RKO (cell line): Measurements from ENCODE around the gene HMCN2.
"Not testable (repeated sequence)": the region's sequence is repeated elsewhere in the genome, so short reads cannot be mapped to it uniquely, and the experiment has no call there.

Source experiments
- DNase-seq: peaks from one replicate; pipeline ENCODE4 v3.0.0-alpha.2; 2016; ENCODE audit warnings: low spot score

Gene HMCN2

GRCh38 chr9:130391866-130392265 lies 126.3 kb downstream of the HMCN2 start:
- no peak for DNase-seq

- no peak for DNase-seq
Observed at GRCh38 chr9:130393681-130394071, 128.1 kb downstream of the HMCN2 start.

GRCh38 chr9:130394320-130394719 lies 128.8 kb downstream of the HMCN2 start:
- DNase-seq = no peak

GRCh38 chr9:130394814-130395470 lies 129.4 kb downstream of the HMCN2 start:
- DNase-seq = no peak

- no peak for DNase-seq
Observed at GRCh38 chr9:130395810-130396435, 130.4 kb downstream of the HMCN2 start.

GRCh38 chr9:130396581-130396980 lies 131.0 kb downstream of the HMCN2 start:
- DNase-seq = no peak

GRCh38 chr9:130398487-130399240 lies 133.1 kb downstream of the HMCN2 start:
- no peak for DNase-seq

GRCh38 chr9:130399768-130400167 lies 134.2 kb downstream of the HMCN2 start:
- no peak for DNase-seq

- no peak for DNase-seq
Observed at GRCh38 chr9:130400870-130401269, 135.3 kb downstream of the HMCN2 start.

- DNase-seq = not testable (repeated sequence)
Observed at GRCh38 chr9:130401742-130402141, 136.2 kb downstream of the HMCN2 start.

GRCh38 chr9:130402243-130402642 lies 136.7 kb downstream of the HMCN2 start:
- no peak for DNase-seq

- DNase-seq = no peak
Observed at GRCh38 chr9:130402645-130403440, 137.3 kb downstream of the HMCN2 start.

GRCh38 chr9:130405657-130406257 lies 140.2 kb downstream of the HMCN2 start:
- no peak for DNase-seq

GRCh38 chr9:130406278-130406895 lies 140.8 kb downstream of the HMCN2 start:
- no peak for DNase-seq

GRCh38 chr9:130407916-130408663 lies 142.5 kb downstream of the HMCN2 start:
- DNase-seq = no peak

- no peak for DNase-seq
Observed at GRCh38 chr9:130408669-130409068, 143.1 kb downstream of the HMCN2 start.

GRCh38 chr9:130409246-130409645 lies 143.7 kb downstream of the HMCN2 start:
- no peak for DNase-seq

GRCh38 chr9:130410443-130410842 lies 144.9 kb downstream of the HMCN2 start:
- no peak for DNase-seq

- no peak for DNase-seq
Observed at GRCh38 chr9:130411566-130411915, 146.0 kb downstream of the HMCN2 start.

GRCh38 chr9:130414081-130414731 lies 148.6 kb downstream of the HMCN2 start:
- DNase-seq = no peak
